Right ventricle myocardium inferior (tissue), 1 donor: ENCODE measurements around the gene CNTNAP2. TPM values are rescaled to one million over a fixed set of nuclear protein-coding genes. Genes with fewer than 3 reads are reported as not detected.
"Not testable (repeated sequence)": the region's sequence is repeated elsewhere in the genome, so short reads cannot be mapped to it uniquely, and the experiment has no call there.

Experiments
- ATAC-seq: fragments of 200-7000 bp; cut with Tn5 transposase; one replicate; pipeline ENCODE4 v1.9.1; 2020; ENCODE audit warnings: mild to moderate bottlenecking, moderate library complexity
- DNase-seq: peaks from one replicate; pipeline ENCODE4 v3.0.0; 2021; ENCODE audit errors: missing footprints
- intact Hi-C: fragments of 100-400 bp; cut with DNase I; formaldehyde crosslinking; loops from one replicate; pipeline ENCODE4 v1.11.0; 2022
- total RNA-seq: library from RNA; stranded (reverse); fragmentation: NEBNext Ultra II Directional; extraction: Animal tissue kit (Norgen Biotek cat#: 25700); gene quantifications from one replicate; pipeline ENCODE4 v1.2.1, GENCODE V29; 2021
- donor health status: DM: no; HTN: yes; CAD: no; lungs with severe emphysema.

Gene CNTNAP2
- total RNA-seq, 1 donor from 2014 or later, result 0.65 TPM

GRCh38 chr7:147756300-147756699, 1639.7 kb downstream of the CNTNAP2 start:
- ATAC-seq (no peak), DNase-seq (no peak)
- intact Hi-C loops, result no loop called here

DNA sequence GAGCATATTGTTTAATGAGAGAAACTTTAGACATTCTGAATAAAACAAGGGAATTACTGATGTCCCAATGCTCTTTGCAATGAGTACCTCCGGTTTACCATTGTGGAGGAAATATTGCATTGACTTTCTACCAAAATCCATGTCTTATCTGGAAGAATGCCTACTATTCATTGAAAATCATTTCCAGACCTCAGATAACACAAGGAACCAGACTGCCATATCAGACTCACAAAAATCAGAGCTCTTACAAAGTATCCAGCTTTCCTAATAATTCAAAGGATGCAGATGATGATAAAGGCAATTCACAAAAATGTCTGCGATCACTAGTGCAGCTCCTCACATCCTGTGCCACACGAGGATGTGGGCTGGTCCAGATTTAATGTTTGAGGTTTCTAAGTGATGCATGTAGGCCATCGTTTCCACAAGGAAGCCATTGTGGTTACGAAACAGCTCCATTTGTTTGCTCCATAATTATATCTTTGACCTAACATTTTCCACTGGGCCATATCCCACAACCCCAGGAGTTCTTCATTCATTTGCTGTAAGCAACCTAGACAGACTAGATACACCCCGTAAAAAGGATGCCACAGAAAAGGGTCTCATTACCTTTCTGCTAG, 1642.8 kb downstream of the CNTNAP2 start:
- no peak for ATAC-seq
- no peak for DNase-seq
- intact Hi-C loops, result no loop called here

GRCh38 chr7:147765301-147765700, 1648.7 kb downstream of the CNTNAP2 start:
- ATAC-seq (no peak), DNase-seq (no peak)
- intact Hi-C loops, result no loop called here

DNA sequence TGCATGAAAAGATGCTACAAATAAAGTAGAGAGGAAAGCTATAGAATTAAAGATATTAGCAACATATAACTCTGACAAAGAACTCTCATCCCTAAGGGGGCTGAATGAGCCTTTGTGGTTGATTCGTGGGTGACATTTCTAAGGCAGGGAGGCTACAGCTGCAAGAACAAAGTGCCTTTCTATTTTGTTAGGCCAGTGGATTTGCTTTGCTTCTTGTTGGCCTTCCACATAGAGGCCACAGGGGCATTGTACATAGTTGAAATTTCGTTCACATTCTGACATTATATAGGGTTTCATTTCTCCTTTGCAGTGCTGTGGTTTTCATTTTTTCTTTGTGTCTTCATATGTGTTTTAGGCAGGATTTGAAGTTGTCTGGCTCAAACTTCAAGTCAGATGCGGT, 1654.7 kb downstream of the CNTNAP2 start:
- intact Hi-C loops, result no loop called here
- ATAC-seq, result no peak
- no peak for DNase-seq

DNA sequence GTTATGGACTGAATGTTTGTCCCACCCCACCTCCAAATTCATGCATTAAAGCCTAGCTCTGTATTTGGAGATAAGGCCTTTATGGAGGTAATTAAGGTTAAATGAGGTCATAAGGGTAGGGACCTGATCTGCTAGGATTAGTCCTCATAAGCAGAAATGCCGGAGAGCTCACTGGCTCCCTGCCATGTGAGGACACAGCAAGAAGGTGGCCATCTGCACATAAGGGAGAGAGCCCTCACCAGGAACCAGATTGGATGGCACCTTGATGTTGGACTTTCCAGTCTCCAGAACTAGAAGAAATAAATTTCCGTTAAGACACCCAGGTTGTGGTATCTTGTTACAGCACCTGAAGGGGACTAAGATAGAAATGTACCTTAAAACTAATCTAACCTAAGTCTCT, 1657.9 kb downstream of the CNTNAP2 start:
- intact Hi-C loops, result no loop called here
- DNase-seq (no peak), ATAC-seq (no peak)

DNA sequence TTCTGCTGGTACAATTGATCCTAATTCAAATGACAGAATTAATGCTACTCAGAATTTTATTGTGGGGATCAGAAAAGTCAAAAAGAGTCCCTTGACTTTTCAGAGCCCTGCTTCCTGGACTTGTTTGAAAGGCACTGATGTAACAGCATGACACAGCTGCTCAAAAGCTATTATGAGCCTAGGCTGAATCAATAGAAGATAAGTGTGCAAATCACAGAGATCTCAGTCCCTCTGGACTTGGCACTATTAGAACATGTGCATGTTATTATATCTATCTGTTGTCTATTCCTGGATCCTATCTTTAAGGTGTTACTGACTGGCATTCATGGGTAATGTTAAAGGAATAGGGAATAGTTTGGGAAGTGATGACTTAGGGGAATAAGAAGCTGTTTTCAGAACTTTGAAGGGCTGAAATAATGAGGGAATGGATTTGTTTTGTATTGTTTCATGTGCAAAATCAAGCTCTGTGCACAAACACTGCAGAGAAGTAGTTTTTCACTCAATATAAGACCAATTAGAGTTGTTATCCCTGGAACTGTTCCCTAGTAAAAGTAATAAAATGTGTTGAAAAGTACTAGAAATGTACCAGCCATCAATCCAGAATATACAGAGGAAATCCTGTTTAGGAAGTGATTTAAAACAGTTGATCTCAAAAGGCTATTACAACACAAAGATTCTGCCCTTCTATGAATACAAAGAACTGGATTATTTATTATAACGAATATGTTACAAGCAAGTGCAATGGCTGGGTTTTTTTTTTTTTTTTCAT, 1659.1 kb downstream of the CNTNAP2 start:
- ATAC-seq (no peak), DNase-seq (no peak)
- intact Hi-C loops, result no loop called here

DNA sequence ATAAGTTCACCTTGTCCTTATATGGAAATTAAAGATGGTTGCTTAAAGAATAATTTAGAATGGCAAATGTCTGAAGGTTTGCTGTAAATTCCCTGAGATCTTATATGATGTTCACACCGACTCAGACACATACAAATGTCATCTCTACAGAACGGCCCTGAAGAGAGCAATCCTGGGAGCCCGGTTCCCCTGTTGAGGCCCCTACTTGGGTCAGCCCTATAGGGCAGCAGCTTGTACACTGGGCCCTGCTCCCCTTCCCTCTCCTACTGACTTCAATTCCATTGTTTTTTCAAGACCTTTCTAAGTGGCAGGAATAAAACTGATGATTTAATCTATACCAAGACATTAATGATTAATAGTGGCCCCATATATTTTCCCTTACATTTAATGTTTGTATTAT, 1660.7 kb downstream of the CNTNAP2 start:
- DNase-seq, result no peak
- intact Hi-C loops, result no loop called here
- no peak for ATAC-seq

- DNase-seq (no peak), ATAC-seq (no peak)
- intact Hi-C loops, result no loop called here
These were observed 1663.3 kb downstream of the CNTNAP2 start for GRCh38 chr7:147779949-147780348.

GRCh38 chr7:147796581-147796980, 1680.0 kb downstream of the CNTNAP2 start:
- ATAC-seq, result no peak
- intact Hi-C loops, result no loop called here
- no peak for DNase-seq

DNA sequence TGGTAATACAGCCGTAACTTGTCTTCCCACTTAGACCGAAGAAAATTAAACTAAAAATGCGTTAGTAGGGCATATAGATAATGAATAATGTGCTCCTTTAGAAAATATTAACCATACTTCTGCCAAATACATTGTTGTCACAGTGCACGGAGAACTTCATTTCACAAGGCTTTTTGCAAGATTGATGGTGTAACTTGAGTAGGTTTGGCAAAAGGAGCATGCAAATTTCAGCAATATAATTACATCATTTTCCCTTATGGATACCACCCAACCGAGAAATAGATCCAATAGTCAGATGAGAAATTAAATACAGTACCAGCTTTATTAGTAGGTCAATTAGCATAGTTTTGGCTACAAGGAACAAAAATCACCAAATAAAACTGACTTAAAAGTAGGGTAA, 1681.4 kb downstream of the CNTNAP2 start:
- no peak for ATAC-seq
- DNase-seq, result no peak
- intact Hi-C loops, result no loop called here

DNA sequence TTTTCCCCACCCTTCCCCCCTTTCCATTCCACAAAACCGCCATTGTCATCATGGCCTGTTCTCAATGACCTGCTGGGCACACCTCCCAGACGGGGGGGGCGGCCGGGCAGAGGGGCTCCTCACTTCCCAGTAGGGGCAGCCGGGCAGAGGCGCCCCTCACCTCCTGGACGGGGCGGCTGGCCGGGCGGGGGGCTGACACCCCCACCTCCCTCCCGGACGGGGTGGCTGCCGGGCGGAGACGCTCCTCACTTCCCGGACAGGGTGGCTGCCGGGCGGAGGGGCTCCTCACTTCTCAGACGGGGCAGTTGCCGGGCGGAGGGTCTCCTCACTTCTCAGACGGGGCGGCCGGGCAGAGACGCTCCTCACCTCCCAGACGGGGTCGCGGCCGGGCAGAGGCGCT, 1685.2 kb downstream of the CNTNAP2 start:
- ATAC-seq, DNase-seq, intact Hi-C loops: not testable (repeated sequence)

- intact Hi-C loops, result no loop called here
- ATAC-seq (no peak), DNase-seq (no peak)
These were observed 1686.5 kb downstream of the CNTNAP2 start for GRCh38 chr7:147803151-147803550.

GRCh38 chr7:147803606-147804005, 1687.0 kb downstream of the CNTNAP2 start:
- ATAC-seq (no peak), DNase-seq (no peak)
- intact Hi-C loops, result no loop called here

DNA sequence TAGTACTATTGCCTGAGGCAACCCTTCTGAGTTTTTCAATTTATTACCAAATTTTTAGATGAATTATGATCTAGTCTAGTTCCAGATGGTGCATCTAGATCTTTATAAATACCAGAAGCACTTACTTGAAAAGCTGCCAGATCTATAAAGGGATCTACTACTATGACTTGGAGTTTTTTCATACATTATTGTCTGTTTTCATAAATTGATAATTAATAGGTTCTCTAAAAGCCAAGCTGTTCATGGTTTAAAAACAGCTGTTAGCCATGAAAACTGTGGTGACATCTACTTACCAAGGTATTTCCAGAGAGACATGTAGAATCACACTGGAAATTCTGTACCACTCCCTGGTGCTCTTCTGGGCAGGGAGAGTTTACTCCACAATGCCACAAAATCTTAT, 1687.4 kb downstream of the CNTNAP2 start:
- ATAC-seq (no peak), DNase-seq (no peak)
- intact Hi-C loops, result no loop called here

DNA sequence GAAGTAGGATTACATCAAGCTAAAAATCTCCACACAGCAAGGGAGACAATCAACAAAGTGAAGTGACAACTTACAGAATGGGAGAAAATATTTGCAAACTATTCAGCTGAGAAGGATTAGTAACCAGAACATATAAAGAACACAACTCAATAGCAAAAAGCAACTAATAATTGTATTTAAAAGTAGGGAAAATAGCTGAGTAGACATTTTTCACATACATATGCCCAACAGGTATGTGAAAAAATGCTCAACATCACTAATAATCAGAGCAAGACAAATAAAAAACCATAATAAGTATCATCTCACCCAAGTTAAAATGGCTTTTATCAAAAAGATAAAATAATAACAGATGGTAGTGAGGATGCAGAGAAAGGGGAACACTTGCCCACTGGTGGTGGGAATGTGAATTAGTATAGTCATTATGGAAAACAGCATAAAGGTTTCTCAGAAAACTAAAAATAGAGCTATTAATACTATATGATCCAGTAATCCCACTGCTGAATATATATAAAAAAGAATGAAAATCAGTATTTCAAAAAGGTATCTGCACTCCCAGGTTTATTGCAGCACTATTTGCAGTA, 1689.5 kb downstream of the CNTNAP2 start:
- ATAC-seq (no peak), DNase-seq (no peak)
- intact Hi-C loops, result no loop called here

GRCh38 chr7:147809786-147810185, 1693.2 kb downstream of the CNTNAP2 start:
- no peak for ATAC-seq
- intact Hi-C loops, result no loop called here
- DNase-seq, result no peak

- ATAC-seq, result no peak
- no peak for DNase-seq
- intact Hi-C loops, result no loop called here
These were observed 1693.7 kb downstream of the CNTNAP2 start for GRCh38 chr7:147810269-147810668.

DNA sequence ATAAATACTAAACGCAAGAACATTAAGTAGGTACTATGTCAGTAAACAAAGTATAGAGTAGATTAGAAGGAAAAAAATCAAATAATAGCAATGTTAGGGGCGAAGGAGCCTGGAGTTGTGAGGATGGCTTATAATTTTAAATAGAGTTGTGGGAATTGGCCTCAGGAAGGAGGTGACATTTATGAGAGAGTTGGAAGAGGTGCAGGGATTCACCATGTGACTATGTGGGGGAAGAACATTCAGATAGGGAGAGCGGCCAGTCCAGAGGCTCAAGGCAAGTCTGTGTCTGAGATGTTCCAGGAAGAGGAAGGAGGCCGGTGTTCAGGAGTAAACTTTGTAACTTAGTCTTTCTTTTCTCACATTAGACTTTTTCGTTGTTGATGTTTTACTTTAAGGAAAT, 1695.3 kb downstream of the CNTNAP2 start:
- no peak for ATAC-seq
- DNase-seq, result no peak
- intact Hi-C loops, result no loop called here

DNA sequence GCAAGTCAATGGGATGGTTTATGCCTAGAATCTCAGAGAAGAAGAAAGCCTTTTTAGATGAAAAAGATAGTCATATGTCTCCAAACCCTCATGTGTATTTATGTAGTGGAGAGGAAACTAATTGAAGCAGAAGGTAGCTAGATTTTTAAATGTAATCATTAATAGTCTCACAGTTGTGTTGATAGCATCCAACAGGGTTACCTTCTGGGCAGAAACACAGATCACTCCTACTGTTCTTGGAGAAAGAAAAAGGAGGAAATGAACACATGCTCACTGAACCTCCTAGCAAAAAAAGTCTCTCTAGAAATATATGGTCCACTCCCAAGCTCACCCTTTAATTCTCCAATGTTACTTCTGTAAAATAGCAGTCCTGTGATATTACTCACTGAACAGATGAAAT, 1696.7 kb downstream of the CNTNAP2 start:
- DNase-seq (no peak), ATAC-seq (no peak)
- intact Hi-C loops, result no loop called here

GRCh38 chr7:147818317-147818716, 1701.7 kb downstream of the CNTNAP2 start:
- intact Hi-C loops, result no loop called here
- DNase-seq (no peak), ATAC-seq (no peak)
